Epithelial cell of proximal tubule (primary cell): Measurements from ENCODE around the gene USP6NL. TPM values are rescaled to one million over a fixed set of nuclear protein-coding genes. Genes with fewer than 3 reads are reported as not detected.
"Not testable (repeated sequence)": the region's sequence is repeated elsewhere in the genome, so short reads cannot be mapped to it uniquely, and the experiment has no call there.

Source experiments
- DNase-seq: peaks from one replicate; pipeline ENCODE4 v3.0.0-alpha.2; 2011; ENCODE audit warnings: low read depth
- H3K4me3 ChIP-seq: 2 replicates; pipeline ENCODE4 v1.5.1; 2011; ENCODE audit warnings: low read depth, mild to moderate bottlenecking, low read length
- CTCF ChIP-seq: conservative IDR thresholded peaks from 2 replicates; pipeline ENCODE4 v1.5.1; 2012; ENCODE audit warnings: low read depth, mild to moderate bottlenecking, low read length
- total RNA-seq: library from RNA; depleted of rRNA; stranded (reverse); fragments of >200 nt; gene quantifications from 2 replicates; pipeline ENCODE4 v1.2.3, GENCODE V29; 2015

USP6NL gene
- total RNA-seq, 1 donor from 2014 or later = 14.7 TPM

- DNase-seq = no peak
- no peak overlapping the region for H3K4me3 ChIP-seq
- no peak for TF ChIP-seq CTCF
Observed at GRCh38 chr10:11437391-11438142, 173.9 kb downstream of the USP6NL start.

- DNase-seq, H3K4me3 ChIP-seq: not testable (repeated sequence)
Observed at GRCh38 chr10:11436445-11436844, 175.0 kb downstream of the USP6NL start.

DNA sequence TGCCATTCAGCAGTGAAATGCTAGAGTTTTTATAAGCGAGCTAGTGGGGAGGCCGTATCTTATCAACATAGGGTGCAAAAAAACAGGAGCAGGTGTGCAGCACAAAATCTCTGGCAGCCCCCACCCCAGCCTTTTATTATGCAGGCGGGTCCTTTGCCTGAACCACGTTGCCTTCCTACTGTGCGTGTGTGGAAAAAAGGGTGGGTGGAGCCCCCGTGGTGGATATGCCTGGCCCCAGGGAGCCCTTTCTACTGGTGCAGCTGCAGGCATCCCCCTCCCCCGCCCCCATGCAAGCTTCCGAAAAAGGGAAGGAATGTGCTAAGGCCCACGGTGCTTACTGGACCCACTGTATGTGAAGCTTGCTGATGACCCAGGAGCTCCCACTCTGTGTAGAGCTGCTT lies 175.9 kb downstream of the USP6NL start:
- DNase-seq = no peak
- no peak for TF ChIP-seq CTCF
- H3K4me3 ChIP-seq = no peak overlapping the region

GRCh38 chr10:11434324-11434723 lies 177.1 kb downstream of the USP6NL start:
- no peak for DNase-seq
- H3K4me3 ChIP-seq = no peak overlapping the region
- TF ChIP-seq CTCF = peak; percentile 46

DNA sequence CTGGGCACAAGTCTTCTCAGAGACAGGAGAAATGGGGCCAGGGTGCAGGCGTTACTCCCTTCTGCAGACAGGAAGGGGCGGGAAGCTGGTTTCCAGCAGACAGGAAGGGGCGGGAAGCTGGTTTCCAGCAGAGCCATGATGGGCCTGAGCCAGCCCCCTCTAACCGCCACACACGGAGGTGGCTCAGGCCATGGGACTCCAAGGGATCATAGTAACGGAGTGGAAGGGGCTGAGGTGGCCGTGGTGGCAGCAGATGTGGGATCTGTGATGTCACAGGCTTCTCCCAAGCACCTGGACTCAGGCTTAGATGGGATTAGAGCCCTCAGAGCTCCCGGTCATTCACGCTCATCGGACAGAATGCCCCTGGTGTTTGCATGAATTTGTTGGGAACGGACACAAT lies 177.8 kb downstream of the USP6NL start:
- H3K4me3 ChIP-seq = no peak overlapping the region
- no peak for DNase-seq
- no peak for TF ChIP-seq CTCF

- no peak overlapping the region for H3K4me3 ChIP-seq
- no peak for TF ChIP-seq CTCF
- no peak for DNase-seq
Observed at GRCh38 chr10:11431216-11431555, 180.3 kb downstream of the USP6NL start.

DNA sequence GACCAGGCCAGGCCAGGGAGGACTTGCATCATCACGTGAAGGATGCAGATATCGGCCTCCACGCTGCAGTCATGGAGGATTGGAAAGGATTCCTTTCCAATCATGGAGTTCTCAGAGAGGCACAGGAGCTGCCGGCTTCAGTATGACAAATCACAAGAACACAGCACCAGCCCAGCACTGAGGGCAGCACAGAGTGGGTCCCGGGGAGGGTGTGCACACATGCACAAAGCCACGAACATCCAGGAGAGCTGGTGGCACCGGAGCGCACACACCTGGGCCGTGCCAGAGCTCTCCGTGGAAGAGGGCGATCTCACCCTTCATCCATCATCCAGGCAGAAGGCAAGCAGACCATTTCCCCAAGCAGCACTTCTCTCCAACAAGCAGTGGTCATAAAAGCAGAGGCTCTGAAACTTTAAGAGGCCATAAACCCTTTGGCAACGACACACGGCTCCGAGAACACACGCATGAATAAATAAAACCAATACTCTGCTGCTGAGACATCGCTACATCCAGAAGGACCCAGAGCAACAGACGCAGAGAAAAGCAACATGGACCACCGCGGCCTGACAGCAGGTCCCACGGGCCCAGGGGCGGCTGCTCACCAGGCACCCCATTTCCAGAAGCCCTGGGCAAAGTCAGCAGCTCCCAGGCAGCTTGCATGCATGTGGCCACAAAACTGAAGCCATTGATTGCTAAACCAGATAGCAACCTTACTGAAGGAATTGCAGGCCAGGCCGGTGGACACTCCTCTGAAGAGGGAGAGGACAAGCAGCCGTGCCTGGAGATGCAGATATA lies 180.8 kb downstream of the USP6NL start:
- no peak for TF ChIP-seq CTCF

More for the DNA sequence above, 180.8 kb downstream of the USP6NL start:
- no peak for DNase-seq
- no peak overlapping the region for H3K4me3 ChIP-seq
